ENCODE data around the gene SCYGR3. TPM values are rescaled to one million over a fixed set of nuclear protein-coding genes. Genes with fewer than 3 reads are reported as not detected.

SCYGR3 gene
- total RNA-seq, 2 experiments from 2014 or later: not detected

GRCh38 chr2:227570615-227571014, 44.0 kb downstream of the SCYGR3 start:
- H3K4me1 Mint-ChIP-seq (ENCODE audit: low read depth): peaks cover 3% of the 10 kb centered on the region
- H3K27ac Mint-ChIP-seq: no peak overlapping the region
- POLR2A ChIA-PET: no interaction called here
- no peaks in the 10 kb centered on the region for H3K36me3 Mint-ChIP-seq (ENCODE audit: low read depth)
- CTCF ChIA-PET: interaction anchor here (1.2 kb wide), 1 partner anchor 87 kb away, joined by 3 read pairs; no protein-coding TSS in a partner anchor
- no peak overlapping the region for H3K4me3 Mint-ChIP-seq
- TF ChIP-seq CTCF (IDR thresholded peaks at IDR 0.05): no peak
- H3K9me3 Mint-ChIP-seq: no peaks in the 10 kb centered on the region
- DNase-seq (no peak), ATAC-seq (no peak)
- intact Hi-C loops (cut with micrococcal nuclease): loop anchor here (10.0 kb wide), 1 partner anchor 166 kb away; no protein-coding TSS in a partner anchor
- H3K27me3 Mint-ChIP-seq: no peaks in the 10 kb centered on the region

GRCh38 chr2:227568852-227569169, 45.8 kb downstream of the SCYGR3 start:
- intact Hi-C loops (cut with micrococcal nuclease): no loop called here
- TF ChIP-seq CTCF (IDR thresholded peaks at IDR 0.05): no peak
- Mint-ChIP-seq H3K36me3 (ENCODE audit: low read depth) (no peaks in the 10 kb centered on the region), H3K27ac (no peak overlapping the region), H3K4me3 (no peak overlapping the region), H3K4me1 (ENCODE audit: low read depth) (peaks cover 3% of the 10 kb centered on the region), H3K9me3 (no peaks in the 10 kb centered on the region), H3K27me3 (no peaks in the 10 kb centered on the region)
- no peak for DNase-seq
- ATAC-seq: no peak
- ChIA-PET CTCF (no interaction called here), POLR2A (no interaction called here)

GRCh38 chr2:227566012-227566411, 48.6 kb downstream of the SCYGR3 start:
- H3K4me3 Mint-ChIP-seq: no peak overlapping the region
- ATAC-seq (no peak), DNase-seq (no peak)
- TF ChIP-seq CTCF (IDR thresholded peaks at IDR 0.05): no peak
- ChIA-PET POLR2A (no interaction called here), CTCF (interaction anchor here (1.1 kb wide), 1 partner anchor 18 kb away, joined by 4 read pairs; no protein-coding TSS in a partner anchor)
- no peaks in the 10 kb centered on the region for H3K27me3 Mint-ChIP-seq
- intact Hi-C loops (cut with micrococcal nuclease): no loop called here
- peaks cover 3% of the 10 kb centered on the region for H3K4me1 Mint-ChIP-seq (ENCODE audit: low read depth)
- H3K36me3 Mint-ChIP-seq (ENCODE audit: low read depth): peaks cover 4% of the 10 kb centered on the region
- H3K27ac Mint-ChIP-seq: no peak overlapping the region
- no peaks in the 10 kb centered on the region for H3K9me3 Mint-ChIP-seq

GRCh38 chr2:227565080-227565479, 49.6 kb downstream of the SCYGR3 start:
- peaks cover 6% of the 10 kb centered on the region for H3K36me3 Mint-ChIP-seq (ENCODE audit: low read depth)

More at GRCh38 chr2:227565080-227565479, 49.6 kb downstream of the SCYGR3 start:
- intact Hi-C loops (cut with micrococcal nuclease): no loop called here
- ATAC-seq (no peak), DNase-seq (no peak)
- Mint-ChIP-seq H3K4me1 (ENCODE audit: low read depth) (peaks cover 3% of the 10 kb centered on the region), H3K27me3 (no peaks in the 10 kb centered on the region), H3K27ac (no peak overlapping the region), H3K9me3 (no peaks in the 10 kb centered on the region), H3K4me3 (no peak overlapping the region)
- CTCF ChIA-PET: interaction anchor here (1.1 kb wide), 1 partner anchor 17 kb away, joined by 4 read pairs; no protein-coding TSS in a partner anchor
- no peak for TF ChIP-seq CTCF (IDR thresholded peaks at IDR 0.05)
- POLR2A ChIA-PET: interaction anchor here (0.6 kb wide), 1 partner anchor 133 kb away, joined by 3 read pairs; no protein-coding TSS in a partner anchor

Other genes with a start within 250 kb of the SCYGR3 start
- not detected for gene TM4SF20, start 235.5 kb downstream of the SCYGR3 start, total RNA-seq
- gene SCYGR1, start 226.9 kb downstream of the SCYGR3 start, total RNA-seq: not detected
- gene AGFG1, start 142.7 kb downstream of the SCYGR3 start, total RNA-seq: 100 to 1,000 TPM; 117 to 119 TPM
- not detected for gene SCYGR2, start 15.9 kb downstream of the SCYGR3 start, total RNA-seq
- not detected for gene SCYGR4, start 2.7 kb upstream of the SCYGR3 start, total RNA-seq
- not detected for gene SCYGR5, start 52.0 kb upstream of the SCYGR3 start, total RNA-seq
- not detected for gene SLC19A3, start 103.2 kb upstream of the SCYGR3 start, total RNA-seq
- gene SCYGR6, start 109.9 kb upstream of the SCYGR3 start, total RNA-seq: not detected
- not detected for gene SCYGR7, start 113.5 kb upstream of the SCYGR3 start, total RNA-seq
- not detected for gene SCYGR8, start 131.1 kb upstream of the SCYGR3 start, total RNA-seq
- 1 to 10 TPM; 5.3 to 7.5 TPM for gene CCL20, start 199.0 kb upstream of the SCYGR3 start, total RNA-seq